ENCODE data around the gene FOXD4. TPM values are rescaled to one million over a fixed set of nuclear protein-coding genes. Genes with fewer than 3 reads are reported as not detected.
A peak's percentile ranks its signal among the peaks of the same experiment; 100 is the strongest.
"Not testable (repeated sequence)": the region's sequence is repeated elsewhere in the genome, so short reads cannot be mapped to it uniquely, and the experiment has no call there.

Gene FOXD4
- 0.12 and 0.14 TPM in 2 replicates for polyA plus RNA-seq (2013)

GRCh38 chr9:117995-118467 is at the start of gene FOXD4:
TSS of gene FOXD4 (minus strand) at chr9:118417. CDS start at chr9:118119, 298 bp downstream.
- not testable (repeated sequence) for H3K79me1 ChIP-seq (ENCODE audit: low read length); H4K12ac ChIP-seq (ENCODE audit: low read depth, low read length); H2AK5ac ChIP-seq (ENCODE audit: low read length); H3K23ac ChIP-seq (ENCODE audit: low read length); H2BK12ac ChIP-seq (ENCODE audit: low read length); H4K91ac ChIP-seq (ENCODE audit: low read depth, low read length); H2BK120ac ChIP-seq (ENCODE audit: insufficient read depth, low read length, poor library complexity); H3K4ac ChIP-seq (ENCODE audit: low read depth, low read length); H3K4me1 ChIP-seq (ENCODE audit: control insufficient read depth in 1 of 2, insufficient read depth in 2 of 2, low read length in 2 of 2); H3K79me2 ChIP-seq (ENCODE audit: control insufficient read depth, insufficient read depth, low read length, poor library complexity); H4K8ac ChIP-seq (ENCODE audit: low read depth, low read length); H3K9ac ChIP-seq (ENCODE audit: low read length); DNase-seq; H3K27ac ChIP-seq (ENCODE audit: low read depth, low read length); H3K18ac ChIP-seq (ENCODE audit: low read length); H3K9me3 ChIP-seq (ENCODE audit: insufficient read depth, low read depth, low read length); H3K4me3 ChIP-seq (ENCODE audit: low read depth, low read length); H2AFZ ChIP-seq (ENCODE audit: insufficient read depth, low read length, poor library complexity); H3K14ac ChIP-seq (ENCODE audit: low read length); H3K36me3 ChIP-seq (ENCODE audit: control insufficient read depth in 1 of 2, insufficient read depth in 2 of 2, low read length in 2 of 2); H2BK5ac ChIP-seq (ENCODE audit: low read depth, low read length, poor library complexity)
- Histone ChIP-seq H3K27me3 (ENCODE audit: insufficient read depth, low read length) (peaks cover 33% of the 10 kb centered on the region), H3K4me2 (ENCODE audit: low read length) (peak within 1 kb of the TSS; percentile 43)
- no CpG with 5 or more reads among the region's 30 CpGs for WGBS (ENCODE audit: extremely low coverage, insufficient coverage, insufficient read length)

GRCh38 chr9:159871-160270 is 41.7 kb upstream of the FOXD4 start:
- not testable (repeated sequence) for H2AK5ac ChIP-seq (ENCODE audit: low read length); H2BK12ac ChIP-seq (ENCODE audit: low read length); H3K9ac ChIP-seq (ENCODE audit: low read length); DNase-seq; H4K8ac ChIP-seq (ENCODE audit: low read depth, low read length); H3K4me2 ChIP-seq (ENCODE audit: low read length); H2AFZ ChIP-seq (ENCODE audit: insufficient read depth, low read length, poor library complexity); H3K23ac ChIP-seq (ENCODE audit: low read length); H3K79me2 ChIP-seq (ENCODE audit: control insufficient read depth, insufficient read depth, low read length, poor library complexity); H3K79me1 ChIP-seq (ENCODE audit: low read length); H3K36me3 ChIP-seq (ENCODE audit: control insufficient read depth in 1 of 2, insufficient read depth in 2 of 2, low read length in 2 of 2); H3K27ac ChIP-seq (ENCODE audit: low read depth, low read length); H3K4me1 ChIP-seq (ENCODE audit: control insufficient read depth in 1 of 2, insufficient read depth in 2 of 2, low read length in 2 of 2); H3K9me3 ChIP-seq (ENCODE audit: insufficient read depth, low read depth, low read length); H3K18ac ChIP-seq (ENCODE audit: low read length); H3K27me3 ChIP-seq (ENCODE audit: insufficient read depth, low read length); H3K4me3 ChIP-seq (ENCODE audit: low read depth, low read length); H4K12ac ChIP-seq (ENCODE audit: low read depth, low read length); H3K14ac ChIP-seq (ENCODE audit: low read length); H2BK120ac ChIP-seq (ENCODE audit: insufficient read depth, low read length, poor library complexity); H3K4ac ChIP-seq (ENCODE audit: low read depth, low read length); H4K91ac ChIP-seq (ENCODE audit: low read depth, low read length); H2BK5ac ChIP-seq (ENCODE audit: low read depth, low read length, poor library complexity)
- WGBS (ENCODE audit: extremely low coverage, insufficient coverage, insufficient read length) = no CpG with 5 or more reads among the region's 1 CpG

GRCh38 chr9:151173-151572 is 33.0 kb upstream of the FOXD4 start:
- not testable (repeated sequence) for H4K8ac ChIP-seq (ENCODE audit: low read depth, low read length); H2AFZ ChIP-seq (ENCODE audit: insufficient read depth, low read length, poor library complexity); H3K4me3 ChIP-seq (ENCODE audit: low read depth, low read length); H2BK12ac ChIP-seq (ENCODE audit: low read length); H3K23ac ChIP-seq (ENCODE audit: low read length); H4K12ac ChIP-seq (ENCODE audit: low read depth, low read length); H4K91ac ChIP-seq (ENCODE audit: low read depth, low read length); DNase-seq; H2BK5ac ChIP-seq (ENCODE audit: low read depth, low read length, poor library complexity); H3K27ac ChIP-seq (ENCODE audit: low read depth, low read length); H3K79me2 ChIP-seq (ENCODE audit: control insufficient read depth, insufficient read depth, low read length, poor library complexity); H3K9me3 ChIP-seq (ENCODE audit: insufficient read depth, low read depth, low read length); H3K9ac ChIP-seq (ENCODE audit: low read length); H3K4me2 ChIP-seq (ENCODE audit: low read length); H3K4ac ChIP-seq (ENCODE audit: low read depth, low read length); H2AK5ac ChIP-seq (ENCODE audit: low read length); H3K4me1 ChIP-seq (ENCODE audit: control insufficient read depth in 1 of 2, insufficient read depth in 2 of 2, low read length in 2 of 2); H3K14ac ChIP-seq (ENCODE audit: low read length); H3K79me1 ChIP-seq (ENCODE audit: low read length); H3K18ac ChIP-seq (ENCODE audit: low read length); H2BK120ac ChIP-seq (ENCODE audit: insufficient read depth, low read length, poor library complexity); H3K27me3 ChIP-seq (ENCODE audit: insufficient read depth, low read length); H3K36me3 ChIP-seq (ENCODE audit: control insufficient read depth in 1 of 2, insufficient read depth in 2 of 2, low read length in 2 of 2)

GRCh38 chr9:139880-140279 is 21.7 kb upstream of the FOXD4 start:
- H3K23ac ChIP-seq (ENCODE audit: low read length); H3K9me3 ChIP-seq (ENCODE audit: insufficient read depth, low read depth, low read length); H3K9ac ChIP-seq (ENCODE audit: low read length); H3K4me3 ChIP-seq (ENCODE audit: low read depth, low read length); DNase-seq; H3K27me3 ChIP-seq (ENCODE audit: insufficient read depth, low read length); H3K4ac ChIP-seq (ENCODE audit: low read depth, low read length); H3K36me3 ChIP-seq (ENCODE audit: control insufficient read depth in 1 of 2, insufficient read depth in 2 of 2, low read length in 2 of 2); H4K12ac ChIP-seq (ENCODE audit: low read depth, low read length); H3K4me1 ChIP-seq (ENCODE audit: control insufficient read depth in 1 of 2, insufficient read depth in 2 of 2, low read length in 2 of 2); H4K91ac ChIP-seq (ENCODE audit: low read depth, low read length); H2BK5ac ChIP-seq (ENCODE audit: low read depth, low read length, poor library complexity); H3K4me2 ChIP-seq (ENCODE audit: low read length); H2BK120ac ChIP-seq (ENCODE audit: insufficient read depth, low read length, poor library complexity); H2AFZ ChIP-seq (ENCODE audit: insufficient read depth, low read length, poor library complexity); H3K14ac ChIP-seq (ENCODE audit: low read length); H3K79me2 ChIP-seq (ENCODE audit: control insufficient read depth, insufficient read depth, low read length, poor library complexity); H3K18ac ChIP-seq (ENCODE audit: low read length); H2AK5ac ChIP-seq (ENCODE audit: low read length); H2BK12ac ChIP-seq (ENCODE audit: low read length); H4K8ac ChIP-seq (ENCODE audit: low read depth, low read length); H3K79me1 ChIP-seq (ENCODE audit: low read length); H3K27ac ChIP-seq (ENCODE audit: low read depth, low read length): not testable (repeated sequence)
- WGBS (ENCODE audit: extremely low coverage, insufficient coverage, insufficient read length) = no CpG with 5 or more reads among the region's 17 CpGs
